CD4-positive, CD25-positive, alpha-beta regulatory T cell (primary cell): ENCODE measurements around the gene COX7A2L. TPM values are rescaled to one million over a fixed set of nuclear protein-coding genes. Genes with fewer than 3 reads are reported as not detected.

Experiments
- ATAC-seq, 2 donors: fragments of 150-1000 bp; cut with Tn5 transposase; one replicate each; pipeline ENCODE4 v1.10.0; 2021; ENCODE audit warnings: low read depth in 2 of 2, moderate number of reproducible peaks in 2 of 2, moderate library complexity in 1 of 2
- DNase-seq, 3 donors: peaks; one replicate each; pipeline versions ENCODE4 v3.0.0 to v3.0.0-alpha.2; 2012 to 2022; ENCODE audit warnings: mixed read lengths in 1 of 3
- H3K27ac ChIP-seq: one replicate; pipeline ENCODE4 v1.7.0; 2013; ENCODE audit warnings: mild to moderate bottlenecking, low read length; ENCODE audit not compliant: insufficient read depth, poor library complexity, severe bottlenecking
- H3K27me3 ChIP-seq: one replicate; pipeline ENCODE4 v1.7.0; 2013; ENCODE audit warnings: low read length; ENCODE audit not compliant: control insufficient read depth, insufficient read depth
- H3K36me3 ChIP-seq: one replicate; pipeline ENCODE4 v1.7.0; 2013; ENCODE audit warnings: mild to moderate bottlenecking, low read length, moderate library complexity; ENCODE audit not compliant: control insufficient read depth, insufficient read depth
- H3K4me1 ChIP-seq: 2 replicates; pipeline ENCODE4 v1.7.0; 2013; ENCODE audit warnings: mild to moderate bottlenecking, low read length; ENCODE audit not compliant: insufficient read depth, control insufficient read depth, poor library complexity, severe bottlenecking
- H3K4me3 ChIP-seq: one replicate; pipeline ENCODE4 v1.7.0; 2013; ENCODE audit warnings: low read depth, mild to moderate bottlenecking, low read length, moderate library complexity
- H3K9me3 ChIP-seq, 2 experiments: 1 replicate in 1 of 2; 2 replicates in 1 of 2; pipeline ENCODE4 v1.7.0; 2013; ENCODE audit warnings: low read length in 2 of 2, mild to moderate bottlenecking in 1 of 2, moderate library complexity in 1 of 2; ENCODE audit not compliant: control insufficient read depth in 2 of 2
- H3K27ac Mint-ChIP-seq, 3 donors: one replicate each; pipeline ENCODE4 v1.8.0; 2020 to 2022; ENCODE audit warnings: mild to moderate bottlenecking in 3 of 3, mixed read lengths in 3 of 3, moderate library complexity in 2 of 3
- H3K27me3 Mint-ChIP-seq: one replicate; pipeline ENCODE4 v1.8.0; 2022; ENCODE audit warnings: mild to moderate bottlenecking, mixed read lengths
- H3K36me3 Mint-ChIP-seq: one replicate; pipeline ENCODE4 v1.8.0; 2020; ENCODE audit warnings: mixed read lengths
- H3K4me1 Mint-ChIP-seq, 4 donors: one replicate each; pipeline ENCODE4 v1.8.0; 2020 to 2022; ENCODE audit warnings: mixed read lengths in 4 of 4, mild to moderate bottlenecking in 1 of 4
- H3K4me3 Mint-ChIP-seq, 4 donors: one replicate each; pipeline ENCODE4 v1.8.0; 2020 to 2022; ENCODE audit warnings: mild to moderate bottlenecking in 4 of 4, mixed read lengths in 4 of 4, moderate library complexity in 3 of 4
- H3K9me3 Mint-ChIP-seq, 7 donors: one replicate each; pipeline ENCODE4 v1.8.0; 2020 to 2022; ENCODE audit warnings: mixed read lengths in 7 of 7, mild to moderate bottlenecking in 3 of 7, moderate library complexity in 2 of 7
- polyA plus RNA-seq, 4 donors: library from polyadenylated mRNA; unstranded; fragments of 300-500 nt; fragmentation: Illumina TruSeq; gene quantifications; one replicate each; pipeline ENCODE4 v1.2.3, GENCODE V29; 2021
- total RNA-seq: library from RNA; stranded (reverse); gene quantifications from one replicate; pipeline ENCODE4 v1.2.3, GENCODE V29; 2022

Gene COX7A2L
- total and polyA plus RNA-seq, 5 donors from 2014 or later, result 57.2 to 214 (median 191) TPM

DNA sequence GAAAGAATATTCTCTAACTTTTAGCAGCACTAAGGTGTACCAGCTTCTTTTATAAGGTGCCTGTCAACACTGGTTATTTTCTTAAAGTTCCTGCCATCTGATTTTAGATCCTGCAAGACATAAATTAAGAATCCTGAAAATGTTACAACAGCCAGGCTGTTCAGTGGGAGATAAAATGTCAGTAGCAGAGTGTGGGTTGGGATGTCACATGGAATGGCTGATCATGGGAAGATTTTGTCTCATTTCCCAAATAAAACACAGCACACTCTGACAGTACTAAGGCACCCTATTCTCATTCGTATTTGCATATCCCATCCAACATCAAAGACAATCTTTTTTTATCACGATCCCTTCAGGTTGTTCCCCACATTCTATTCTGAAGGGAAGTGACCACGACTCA lies 2.4 kb upstream of the COX7A2L start:
- no peak overlapping the region for H3K4me3 ChIP-seq
- Mint-ChIP-seq H3K4me3 (no peak overlapping the region), H3K27ac (peak overlapping the region in 1 of 3 donors; percentile 38), H3K36me3 (no peaks in the 10 kb centered on the region), H3K9me3 (no peaks in the 10 kb centered on the region), H3K4me1 (peaks cover 19 to 40% (median 34%) of the 10 kb centered on the region in 4 donors), H3K27me3 (no peaks in the 10 kb centered on the region)
- H3K36me3 ChIP-seq, result no peaks in the 10 kb centered on the region
- no peaks in the 10 kb centered on the region for H3K27me3 ChIP-seq
- H3K27ac ChIP-seq, result no peak overlapping the region
- DNase-seq, result no peak
- H3K9me3 ChIP-seq, result no peaks in the 10 kb centered on the region
- H3K4me1 ChIP-seq, result peaks cover 30% of the 10 kb centered on the region
- no peak for ATAC-seq

DNA sequence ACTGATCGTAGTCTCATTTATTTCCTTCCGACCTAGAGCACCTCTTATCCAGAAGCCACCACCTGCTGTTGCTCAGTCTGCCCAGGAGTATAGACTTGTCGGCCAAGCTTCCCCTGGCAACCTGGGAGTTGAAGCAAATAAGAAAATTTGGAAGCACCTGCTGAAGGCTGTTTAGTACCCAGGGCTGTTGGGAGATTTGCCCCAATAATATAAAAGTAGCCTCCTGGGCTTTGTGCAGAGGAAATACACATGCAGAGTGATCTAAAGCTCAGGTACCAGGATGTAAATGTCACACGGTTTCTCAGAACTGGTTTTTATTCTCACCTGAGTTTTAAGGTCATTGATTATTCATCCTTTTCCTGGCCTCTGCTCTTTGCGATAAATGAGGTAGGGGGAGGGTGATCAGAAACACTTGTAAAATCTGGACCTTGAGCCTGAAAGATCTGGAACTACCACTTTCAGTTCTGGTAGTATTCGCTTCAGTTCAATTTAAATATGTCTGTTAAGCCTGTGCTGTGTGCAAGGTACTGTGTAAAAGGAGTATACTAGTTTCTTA lies 789 bp upstream of the COX7A2L start:
- Histone ChIP-seq H3K9me3 (no peaks in the 10 kb centered on the region), H3K4me1 (peaks cover 32% of the 10 kb centered on the region), H3K27ac (peak overlapping the region; percentile 92), H3K27me3 (no peaks in the 10 kb centered on the region), H3K4me3 (peak overlapping the region; percentile 93), H3K36me3 (no peaks in the 10 kb centered on the region)
- Mint-ChIP-seq H3K4me3 (peak overlapping the region; percentile 90 to 95 (median 95)), H3K36me3 (peaks cover 8% of the 10 kb centered on the region), H3K4me1 (peaks cover 27 to 48% (median 43%) of the 10 kb centered on the region in 4 donors), H3K27ac (peak overlapping the region; percentile 97 to 99 (median 98)), H3K9me3 (no peaks in the 10 kb centered on the region), H3K27me3 (no peaks in the 10 kb centered on the region)
- DNase-seq, result peak in 1 of 3 donors; percentile 63
- ATAC-seq, result peak; percentile 4 to 6

DNA sequence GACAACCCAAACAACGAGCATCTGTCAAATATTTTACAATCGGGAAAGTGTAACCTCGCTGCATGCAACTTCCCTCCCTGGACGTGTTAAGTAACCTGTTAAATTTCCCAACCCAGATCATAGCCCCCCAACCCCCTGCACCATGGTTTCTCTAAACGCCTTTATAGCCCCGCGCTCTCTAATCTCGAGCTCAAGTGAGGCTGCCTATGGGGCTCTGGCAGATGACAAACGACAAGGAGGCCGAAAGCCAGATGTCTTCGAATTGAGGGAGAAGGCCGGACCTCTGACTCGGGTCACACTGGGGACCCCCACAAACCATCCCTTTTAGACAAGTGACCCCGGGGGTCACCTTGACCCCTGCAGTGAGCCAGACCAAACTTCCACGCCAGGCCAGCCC lies 526 bp downstream of the COX7A2L start:
- Mint-ChIP-seq H3K36me3 (peaks cover 13% of the 10 kb centered on the region), H3K27ac (peak overlapping the region; percentile 97 to 99 (median 98)), H3K9me3 (no peaks in the 10 kb centered on the region), H3K4me3 (peak overlapping the region; percentile 90 to 95 (median 95)), H3K4me1 (peaks cover 32 to 58% (median 51%) of the 10 kb centered on the region in 4 donors), H3K27me3 (no peaks in the 10 kb centered on the region)
- ATAC-seq, result no peak
- Histone ChIP-seq H3K27ac (peak overlapping the region; percentile 92), H3K9me3 (no peaks in the 10 kb centered on the region), H3K36me3 (peaks cover 7% of the 10 kb centered on the region), H3K4me1 (peaks cover 32% of the 10 kb centered on the region), H3K27me3 (no peaks in the 10 kb centered on the region), H3K4me3 (peak overlapping the region; percentile 93)
- peak in 1 of 3 donors; percentile 17 for DNase-seq

DNA sequence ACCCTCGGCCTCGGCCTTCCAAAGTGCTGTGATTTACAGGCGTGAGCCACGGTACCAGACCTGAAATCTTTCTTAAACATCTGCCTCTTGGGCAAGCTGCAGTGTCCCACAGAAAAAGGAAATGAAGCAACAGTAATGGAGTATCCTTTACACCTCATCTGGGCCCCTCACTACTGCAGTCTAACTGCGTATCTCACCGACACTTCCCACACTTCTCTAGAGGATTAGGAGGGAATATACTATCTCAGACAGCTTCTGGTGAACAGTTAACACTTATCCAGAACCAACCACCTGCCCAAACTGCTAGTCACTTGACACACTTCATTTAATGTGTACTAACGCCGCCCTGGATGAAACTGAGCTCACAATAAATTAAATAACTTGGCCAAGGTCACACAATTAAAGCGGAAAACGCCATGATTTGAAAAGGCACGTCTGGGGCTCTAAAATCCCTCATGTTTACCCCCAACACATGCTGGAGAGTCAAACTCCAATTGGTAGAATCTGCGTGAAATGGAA lies 993 bp downstream of the COX7A2L start:
- no peak for ATAC-seq
- Histone ChIP-seq H3K4me3 (peak overlapping the region; percentile 93), H3K9me3 (no peaks in the 10 kb centered on the region), H3K27me3 (no peaks in the 10 kb centered on the region), H3K27ac (peak overlapping the region; percentile 92), H3K36me3 (peaks cover 7% of the 10 kb centered on the region), H3K4me1 (peaks cover 33% of the 10 kb centered on the region)
- Mint-ChIP-seq H3K4me1 (peaks cover 33 to 61% (median 54%) of the 10 kb centered on the region in 4 donors), H3K4me3 (peak overlapping the region; percentile 90 to 95 (median 95)), H3K36me3 (peaks cover 13% of the 10 kb centered on the region), H3K27ac (peak overlapping the region; percentile 97 to 99 (median 98)), H3K9me3 (no peaks in the 10 kb centered on the region), H3K27me3 (no peaks in the 10 kb centered on the region)
- DNase-seq, result peak in 2 of 3 donors; percentile 21 to 39

DNA sequence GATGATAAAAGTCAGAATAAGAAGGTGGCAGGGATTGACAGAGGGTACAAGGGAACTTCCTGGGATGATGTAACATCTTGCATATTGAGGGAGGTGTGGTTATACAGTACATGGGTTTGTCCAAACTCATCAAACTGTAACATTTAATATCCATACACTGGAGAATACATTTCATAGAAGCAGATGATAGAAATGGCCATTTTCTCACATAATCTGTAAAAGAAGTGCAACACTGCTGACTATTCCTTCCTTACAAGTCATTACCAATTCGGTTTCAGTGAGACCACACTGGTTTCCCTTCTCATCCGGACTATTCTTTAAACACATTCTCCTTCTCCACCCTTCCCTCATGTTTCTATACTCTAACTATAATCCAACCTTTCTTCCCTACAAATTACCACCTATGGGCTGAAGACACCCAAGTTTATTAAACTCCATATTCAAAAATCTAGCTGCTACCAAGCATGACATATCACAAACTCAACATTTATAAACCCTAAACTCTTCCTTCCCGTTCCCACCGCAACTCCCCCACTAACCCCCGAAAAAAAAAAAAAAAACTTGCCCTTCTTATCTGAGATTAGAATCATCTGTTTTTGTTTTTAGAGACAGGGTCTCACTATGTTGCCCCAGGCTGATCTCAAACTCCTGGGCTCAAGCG lies 1.6 kb downstream of the COX7A2L start:
- H3K4me1 ChIP-seq, result peaks cover 36% of the 10 kb centered on the region
- Mint-ChIP-seq H3K27me3 (no peaks in the 10 kb centered on the region), H3K9me3 (no peaks in the 10 kb centered on the region), H3K4me3 (peak overlapping the region; percentile 90 to 95 (median 95)), H3K4me1 (peaks cover 39 to 67% (median 59%) of the 10 kb centered on the region in 4 donors), H3K36me3 (peaks cover 13% of the 10 kb centered on the region), H3K27ac (peak overlapping the region; percentile 97 to 99 (median 98))
- H3K36me3 ChIP-seq, result peaks cover 7% of the 10 kb centered on the region
- no peaks in the 10 kb centered on the region for H3K27me3 ChIP-seq
- DNase-seq (peak in 1 of 3 donors; percentile 25), ATAC-seq (no peak)
- H3K9me3 ChIP-seq, result no peaks in the 10 kb centered on the region
- H3K4me3 ChIP-seq, result peak overlapping the region; percentile 93
- peak overlapping the region; percentile 92 for H3K27ac ChIP-seq

DNA sequence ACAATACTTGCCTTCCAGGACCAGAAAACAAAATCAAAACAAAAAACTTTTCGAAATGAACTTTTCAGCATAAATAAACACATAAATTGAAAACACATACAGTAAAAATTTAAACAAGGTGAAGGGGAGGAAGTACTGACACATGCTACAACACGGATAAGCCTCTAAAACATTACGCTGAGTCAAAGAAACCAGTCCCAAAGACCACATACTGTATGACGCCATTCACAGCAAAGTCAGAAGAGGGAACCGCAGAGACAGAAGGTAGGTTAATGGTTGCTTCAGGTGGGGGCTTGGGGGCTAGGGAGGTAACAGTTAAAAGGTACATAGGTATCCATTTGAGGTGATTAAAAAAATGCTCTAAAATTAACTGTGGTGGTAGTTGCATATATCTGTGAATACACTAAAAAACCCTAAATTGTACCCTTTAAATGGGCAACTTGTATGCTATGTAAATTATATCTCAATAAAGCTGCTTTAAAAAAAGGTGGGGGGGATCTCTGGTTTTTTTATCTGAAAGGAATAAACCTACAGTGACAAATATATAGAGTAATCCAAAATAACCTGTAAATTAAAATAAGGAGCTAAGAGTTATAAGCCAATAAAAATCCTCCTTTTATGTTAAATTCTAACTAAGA lies 7.1 kb downstream of the COX7A2L start:
- peaks cover 30 to 63% (median 60%) of the 10 kb centered on the region in 4 donors for H3K4me1 Mint-ChIP-seq
- ATAC-seq, result no peak

DNA sequence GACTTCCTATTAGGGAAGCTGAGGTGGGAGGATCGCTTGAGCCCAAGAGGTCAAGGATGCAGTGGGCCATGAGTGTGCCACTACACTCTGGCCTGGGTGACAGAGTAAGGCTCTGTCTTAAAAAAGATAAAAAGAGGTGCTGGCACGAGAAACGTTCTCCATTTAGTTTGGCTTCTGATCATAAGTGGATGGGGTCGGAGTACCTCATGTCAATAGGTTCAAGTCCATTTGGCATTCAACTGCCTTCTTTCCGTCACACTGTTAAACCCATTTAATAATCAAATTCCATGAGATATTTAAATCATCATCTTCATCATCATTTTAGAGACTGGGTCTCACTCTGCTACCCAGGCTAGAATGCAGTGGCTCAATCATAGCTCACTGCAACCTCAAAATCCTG lies 9.2 kb downstream of the COX7A2L start:
- Mint-ChIP-seq H3K4me3 (no peak overlapping the region), H3K9me3 (no peaks in the 10 kb centered on the region), H3K36me3 (peaks cover 55% of the 10 kb centered on the region), H3K27ac (peak overlapping the region in 1 of 3 donors; percentile 42), H3K27me3 (no peaks in the 10 kb centered on the region), H3K4me1 (peaks cover 27 to 54% (median 44%) of the 10 kb centered on the region in 4 donors)
- ATAC-seq, result no peak
- Histone ChIP-seq H3K4me1 (peaks cover 3% of the 10 kb centered on the region), H3K4me3 (no peak overlapping the region), H3K36me3 (peaks cover 42% of the 10 kb centered on the region), H3K27me3 (no peaks in the 10 kb centered on the region), H3K9me3 (no peaks in the 10 kb centered on the region), H3K27ac (no peak overlapping the region)
- DNase-seq, result no peak

More for the DNA sequence above, 7.1 kb downstream of the COX7A2L start:
- H3K9me3 Mint-ChIP-seq, result no peaks in the 10 kb centered on the region
- H3K4me3 Mint-ChIP-seq, result no peak overlapping the region
- H3K36me3 Mint-ChIP-seq, result peaks cover 46% of the 10 kb centered on the region
- Histone ChIP-seq H3K27ac (no peak overlapping the region), H3K36me3 (peaks cover 38% of the 10 kb centered on the region), H3K27me3 (no peaks in the 10 kb centered on the region), H3K9me3 (no peaks in the 10 kb centered on the region), H3K4me3 (no peak overlapping the region), H3K4me1 (peaks cover 11% of the 10 kb centered on the region)
- no peak for DNase-seq
- H3K27ac Mint-ChIP-seq, result peak overlapping the region in 2 of 3 donors; percentile 6 to 91
- H3K27me3 Mint-ChIP-seq, result no peaks in the 10 kb centered on the region
